K562 (cell line): ENCODE data around the gene LRP10. TPM values are rescaled to one million over a fixed set of nuclear protein-coding genes. Genes with fewer than 3 reads are reported as not detected.

Experiments
- ARID1B ChIP-seq: fragments of 450-650 bp; IDR thresholded peaks from 2 replicates; pipeline ENCODE4 v1.6.1; 2016; ENCODE audit warnings: antibody characterized with exemption, mild to moderate bottlenecking, inconsistent platforms
- ARID3B ChIP-seq: fragments of 250-450 bp; sonication (Bioruptor Pico); IDR thresholded peaks from 2 replicates; pipeline ENCODE4 v1.4.0; 2020; ENCODE audit warnings: borderline replicate concordance
- CEBPG ChIP-seq, 3 experiments: fragments of 200-800 bp in 1 of 3; sonication (Bioruptor generic) in 1 of 3; sonication (generic) in 1 of 3; formaldehyde crosslinking in 1 of 3; IDR thresholded peaks in 2 of 3; conservative IDR thresholded peaks in 1 of 3; 2 replicates each; pipeline versions ENCODE4 v1.6.1 to v1.8.0; 2016 to 2022; ENCODE audit warnings: missing compliant biosample characterization in 2 of 3, missing genetic modification characterization in 2 of 3, mild to moderate bottlenecking in 1 of 3, missing genetic modification reagents in 1 of 3
- DDX20 ChIP-seq: fragments of 450-650 bp; IDR thresholded peaks from 2 replicates; pipeline ENCODE4 v1.6.1; 2016; ENCODE audit warnings: missing genetic modification characterization, low read depth, mild to moderate bottlenecking, missing compliant biosample characterization, moderate library complexity
- DPF2 ChIP-seq: fragments of 450-650 bp; IDR thresholded peaks from 2 replicates; pipeline ENCODE4 v1.6.1; 2016
- E2F1 ChIP-seq: sonication (generic); formaldehyde crosslinking; IDR thresholded peaks from 2 replicates; pipeline ENCODE4 v1.8.1; 2023; ENCODE audit warnings: mild to moderate bottlenecking, missing genetic modification reagents, moderate library complexity
- FOXA1 ChIP-seq: fragments of 450-650 bp; IDR thresholded peaks from 2 replicates; pipeline ENCODE4 v1.6.1; 2016; ENCODE audit warnings: mild to moderate bottlenecking, borderline replicate concordance
- GATAD2A ChIP-seq: fragments of 450-650 bp; IDR thresholded peaks from 2 replicates; pipeline ENCODE4 v1.6.1; 2017
- HIVEP1 ChIP-seq: fragments of 250-450 bp; sonication (Bioruptor Pico); IDR thresholded peaks from 2 replicates; pipeline ENCODE4 v1.4.0; 2020; ENCODE audit warnings: mild to moderate bottlenecking
- HNRNPK ChIP-seq: fragments of 200-400 bp; formaldehyde crosslinking; IDR thresholded peaks from one replicate; pipeline ENCODE4 v1.6.1; 2018; ENCODE audit warnings: mild to moderate bottlenecking, low read depth, low read length; ENCODE audit not compliant: poor library complexity, severe bottlenecking
- MAFK ChIP-seq: IDR thresholded peaks from 2 replicates; pipeline ENCODE4 v1.6.1; 2011; ENCODE audit warnings: low read length, improper control_type of control experiment
- NBN ChIP-seq: fragments of 450-650 bp; IDR thresholded peaks from 2 replicates; pipeline ENCODE4 v1.6.1; 2016; ENCODE audit warnings: low read depth, mild to moderate bottlenecking
- POLR2A ChIP-seq: fragments of 450-650 bp; conservative IDR thresholded peaks from 2 replicates; pipeline ENCODE4 v1.6.1; 2016
- SPI1 ChIP-seq: IDR thresholded peaks from 2 replicates; pipeline ENCODE4 v1.6.1; 2011; ENCODE audit warnings: low read depth, low read length, control low read depth, borderline replicate concordance
- STAT5A ChIP-seq: IDR thresholded peaks from 2 replicates; pipeline ENCODE4 v1.6.1; 2012; ENCODE audit warnings: low read length, inconsistent platforms, borderline replicate concordance
- U2AF1 ChIP-seq: fragments of 200-400 bp; formaldehyde crosslinking; optimal IDR thresholded peaks from 2 replicates; pipeline ENCODE3; 2017; ENCODE audit warnings: mild to moderate bottlenecking, low read depth, low read length, moderate library complexity
- ZFX ChIP-seq: sonication (generic); formaldehyde crosslinking; IDR thresholded peaks from 2 replicates; pipeline ENCODE4 v1.8.0; 2022; ENCODE audit warnings: mild to moderate bottlenecking, missing genetic modification reagents, moderate library complexity
- ZNF121 ChIP-seq: sonication (generic); formaldehyde crosslinking; conservative IDR thresholded peaks from 2 replicates; pipeline ENCODE4 v1.8.0; 2022; ENCODE audit warnings: missing genetic modification reagents
- ZNF146 ChIP-seq: IDR thresholded peaks from one replicate; pipeline ENCODE4 v1.6.1; 2018; ENCODE audit warnings: missing compliant biosample characterization; ENCODE audit not compliant: unreplicated experiment
- ZNF3 ChIP-seq: fragments of 250-450 bp; sonication (Bioruptor Pico); IDR thresholded peaks from 2 replicates; pipeline ENCODE4 v1.5.0; 2021; ENCODE audit warnings: mild to moderate bottlenecking, moderate library complexity
- polyA plus RNA-seq, 8 experiments: library from polyadenylated mRNA; depleted of rRNA in 4 of 8; stranded (reverse) in 5 of 8; unstranded in 3 of 8; fragments of >200 nt; fragmentation: Nextera tagmentation in 2 of 8; fragmentation: Illumina TruSeq in 1 of 8; extraction: Ambion mirVana in 2 of 8; extraction: Trizol in 1 of 8; gene quantifications; 2 replicates each; pipeline versions ENCODE4 v1.2.1 to v1.2.3, GENCODE V29; 2011 to 2014; ENCODE audit warnings: inconsistent platforms in 1 of 8, missing spikeins in 1 of 8
- total RNA-seq, 7 experiments: library from RNA; depleted of rRNA in 6 of 7; stranded (reverse); fragments of >200 nt in 6 of 7; fragmentation: Illumina TruSeq in 2 of 7; extraction: Trizol in 2 of 7; gene quantifications; 2 replicates each; pipeline versions ENCODE4 v1.2.1 to v1.2.3, GENCODE V29; 2011 to 2021; ENCODE audit warnings: low replicate concordance in 1 of 7
- TF ChIP-seq, protein P1 (sequence below): fragments of 450-650 bp; IDR thresholded peaks from 2 replicates; pipeline ENCODE4 v1.7.0; 2016; ENCODE audit warnings: borderline replicate concordance
- TF ChIP-seq, protein P2 (sequence below): fragments of 450-650 bp; IDR thresholded peaks from 2 replicates; pipeline ENCODE4 v1.6.1; 2016; ENCODE audit warnings: mild to moderate bottlenecking

LRP10 gene
- total and polyA plus RNA-seq, 9 of the 15 experiments (the other 6 are each of a cell fraction or from before 2014, with no cell fraction given), result 1.3 to 45.5 (median 10.9) TPM

DNA sequence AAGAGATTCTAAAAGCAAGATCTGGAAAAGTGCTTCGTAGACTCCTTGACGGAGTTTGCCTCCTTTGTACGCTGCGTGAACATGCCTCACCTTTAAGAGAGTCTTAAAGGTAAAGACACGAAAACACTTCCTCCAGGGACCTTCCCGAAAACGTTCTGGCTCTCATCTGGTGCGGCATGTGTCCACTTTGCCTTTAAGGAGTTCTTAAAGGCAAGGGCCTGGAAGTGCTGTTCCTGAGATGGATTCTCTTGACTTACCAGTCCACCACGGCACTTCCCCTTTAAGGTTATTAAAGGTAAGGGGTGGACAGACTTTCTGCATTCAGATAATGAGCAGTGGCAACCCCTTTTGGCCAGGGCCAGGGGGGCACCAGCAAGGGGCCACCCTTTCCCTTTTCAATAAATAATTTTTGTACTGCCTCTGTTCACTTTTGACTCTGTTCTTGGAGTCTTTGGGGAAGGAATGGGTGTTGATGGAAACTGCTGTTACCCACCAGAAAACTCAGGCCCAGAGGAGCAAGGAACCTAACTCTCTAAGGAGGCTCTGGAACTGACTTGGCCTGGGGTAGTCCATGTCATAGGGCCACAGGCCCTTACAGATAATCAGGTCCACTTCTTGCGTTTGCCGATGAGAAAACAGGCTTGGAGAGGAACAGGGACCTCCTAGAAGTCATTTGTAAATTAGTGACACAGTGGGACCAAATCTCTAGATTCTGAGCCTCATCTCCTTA is 15.9 kb downstream of the LRP10 start (continued):
- TF ChIP-seq U2AF1 (no peak), CEBPG (CRISPR knock-in tag; IDR thresholded peaks at IDR 0.05) (no peak), CEBPG (tag; conservative IDR thresholded peaks at IDR 0.05 in 1 of 2, IDR thresholded peaks at IDR 0.05 in 1 of 2) (no peak), POLR2A (peak; percentile 36), MAFK (no peak), ZNF3 (CRISPR knock-in tag) (no peak), DPF2 (0 out of 2 replicates have a peak, but pooled peaks have one; percentile 53), GATAD2A (no peak), DDX20 (tag) (no peak), STAT5A (no peak), HNRNPK (no peak), ZNF121 (CRISPR knock-in tag) (no peak), E2F1 (CRISPR knock-in tag) (no peak), ARID1B (0 out of 2 replicates have a peak, but pooled peaks have one; percentile 4), HIVEP1 (CRISPR knock-in tag) (no peak), ZNF146 (CRISPR knock-in tag) (no peak), SPI1 (peak; percentile 98), FOXA1 (no peak), NBN (peak; percentile 17; the same call in 1 of the 2 replicates), ZFX (CRISPR knock-in tag) (peak; percentile 5; the same call in 1 of the 2 replicates), ARID3B (no peak)
- TF ChIP-seq, protein P1, sequence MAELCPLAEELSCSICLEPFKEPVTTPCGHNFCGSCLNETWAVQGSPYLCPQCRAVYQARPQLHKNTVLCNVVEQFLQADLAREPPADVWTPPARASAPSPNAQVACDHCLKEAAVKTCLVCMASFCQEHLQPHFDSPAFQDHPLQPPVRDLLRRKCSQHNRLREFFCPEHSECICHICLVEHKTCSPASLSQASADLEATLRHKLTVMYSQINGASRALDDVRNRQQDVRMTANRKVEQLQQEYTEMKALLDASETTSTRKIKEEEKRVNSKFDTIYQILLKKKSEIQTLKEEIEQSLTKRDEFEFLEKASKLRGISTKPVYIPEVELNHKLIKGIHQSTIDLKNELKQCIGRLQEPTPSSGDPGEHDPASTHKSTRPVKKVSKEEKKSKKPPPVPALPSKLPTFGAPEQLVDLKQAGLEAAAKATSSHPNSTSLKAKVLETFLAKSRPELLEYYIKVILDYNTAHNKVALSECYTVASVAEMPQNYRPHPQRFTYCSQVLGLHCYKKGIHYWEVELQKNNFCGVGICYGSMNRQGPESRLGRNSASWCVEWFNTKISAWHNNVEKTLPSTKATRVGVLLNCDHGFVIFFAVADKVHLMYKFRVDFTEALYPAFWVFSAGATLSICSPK, result peak; percentile 100
- TF ChIP-seq, protein P2, sequence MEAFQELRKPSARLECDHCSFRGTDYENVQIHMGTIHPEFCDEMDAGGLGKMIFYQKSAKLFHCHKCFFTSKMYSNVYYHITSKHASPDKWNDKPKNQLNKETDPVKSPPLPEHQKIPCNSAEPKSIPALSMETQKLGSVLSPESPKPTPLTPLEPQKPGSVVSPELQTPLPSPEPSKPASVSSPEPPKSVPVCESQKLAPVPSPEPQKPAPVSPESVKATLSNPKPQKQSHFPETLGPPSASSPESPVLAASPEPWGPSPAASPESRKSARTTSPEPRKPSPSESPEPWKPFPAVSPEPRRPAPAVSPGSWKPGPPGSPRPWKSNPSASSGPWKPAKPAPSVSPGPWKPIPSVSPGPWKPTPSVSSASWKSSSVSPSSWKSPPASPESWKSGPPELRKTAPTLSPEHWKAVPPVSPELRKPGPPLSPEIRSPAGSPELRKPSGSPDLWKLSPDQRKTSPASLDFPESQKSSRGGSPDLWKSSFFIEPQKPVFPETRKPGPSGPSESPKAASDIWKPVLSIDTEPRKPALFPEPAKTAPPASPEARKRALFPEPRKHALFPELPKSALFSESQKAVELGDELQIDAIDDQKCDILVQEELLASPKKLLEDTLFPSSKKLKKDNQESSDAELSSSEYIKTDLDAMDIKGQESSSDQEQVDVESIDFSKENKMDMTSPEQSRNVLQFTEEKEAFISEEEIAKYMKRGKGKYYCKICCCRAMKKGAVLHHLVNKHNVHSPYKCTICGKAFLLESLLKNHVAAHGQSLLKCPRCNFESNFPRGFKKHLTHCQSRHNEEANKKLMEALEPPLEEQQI, result no peak
